BJ (cell line): ENCODE measurements around the gene UBASH3B. TPM values are rescaled to one million over a fixed set of nuclear protein-coding genes. Genes with fewer than 3 reads are reported as not detected.

Source experiments
- CTCF ChIA-PET: fragments of 350-600 bp; formaldehyde crosslinking; extraction: SDS; loops from one replicate; lab custom pipeline; 2021; ENCODE audit warnings: antibody characterized with exemption, inconsistent platforms; lab: Yijun Ruan, JAX
- POLR2A ChIA-PET: fragments of 300-600 bp; sonication (Branson Sonifier 250); formaldehyde crosslinking; extraction: SDS; loops from one replicate; lab custom pipeline; 2021; ENCODE audit warnings: antibody characterized with exemption; lab: Charles Lee
- DNase-seq: peaks from one replicate; pipeline ENCODE4 v3.0.0-alpha.2; 2011; ENCODE audit warnings: low read depth
- H3K27me3 ChIP-seq: 2 replicates; pipeline ENCODE4 v1.6.0; 2011; ENCODE audit warnings: low read length; ENCODE audit not compliant: control insufficient read depth, insufficient read depth
- H3K36me3 ChIP-seq: 2 replicates; pipeline ENCODE4 v1.5.1; 2011; ENCODE audit warnings: low read length; ENCODE audit not compliant: control insufficient read depth, insufficient read depth
- H3K4me3 ChIP-seq: 2 replicates; pipeline ENCODE4 v1.5.1; 2011; ENCODE audit warnings: low read depth, mild to moderate bottlenecking, control low read depth, low read length
- polyA plus RNA-seq: library from polyadenylated mRNA; depleted of rRNA; stranded (reverse); fragments of >200 nt; gene quantifications from 2 replicates; pipeline ENCODE4 v1.2.3, GENCODE V29; 2011
- TF ChIP-seq, protein P1 (sequence below): IDR thresholded peaks from 2 replicates; pipeline ENCODE4 v1.5.1; 2011; ENCODE audit warnings: low read depth, mild to moderate bottlenecking, control low read depth, inconsistent platforms, low read length, moderate library complexity; ENCODE audit not compliant: insufficient read depth

Gene UBASH3B
- polyA plus RNA-seq, 1 experiment, result 28.4 TPM

DNA sequence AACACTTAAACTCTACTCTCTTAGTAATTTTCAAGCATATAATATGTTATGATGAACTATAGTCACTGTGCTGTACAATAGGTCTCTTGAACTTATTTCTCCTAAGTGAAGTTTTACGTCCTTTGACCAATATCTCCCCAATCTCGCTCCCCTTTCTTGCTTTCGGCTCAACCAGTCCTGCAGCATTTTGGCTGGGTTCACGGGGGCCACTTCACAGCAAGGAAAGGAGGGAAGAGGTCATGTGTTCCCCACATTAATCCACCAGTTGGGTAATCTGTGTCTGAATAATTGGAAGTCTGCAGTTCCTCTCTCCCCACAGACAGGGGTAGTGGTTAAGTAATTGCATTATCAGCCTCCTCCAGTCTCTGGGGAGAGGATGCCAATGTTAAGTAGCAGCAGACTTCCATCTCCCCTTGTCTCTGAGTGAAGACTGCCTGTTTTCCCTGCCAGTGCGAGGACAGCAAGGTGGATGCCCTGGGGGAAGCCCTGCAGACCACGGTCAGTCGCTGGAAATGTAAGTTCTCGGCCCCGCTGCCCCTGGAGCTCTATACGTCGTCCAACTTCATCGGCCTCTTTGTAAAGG is 123.6 kb downstream of the UBASH3B start:
- no peak for DNase-seq
- TF ChIP-seq, protein P1, sequence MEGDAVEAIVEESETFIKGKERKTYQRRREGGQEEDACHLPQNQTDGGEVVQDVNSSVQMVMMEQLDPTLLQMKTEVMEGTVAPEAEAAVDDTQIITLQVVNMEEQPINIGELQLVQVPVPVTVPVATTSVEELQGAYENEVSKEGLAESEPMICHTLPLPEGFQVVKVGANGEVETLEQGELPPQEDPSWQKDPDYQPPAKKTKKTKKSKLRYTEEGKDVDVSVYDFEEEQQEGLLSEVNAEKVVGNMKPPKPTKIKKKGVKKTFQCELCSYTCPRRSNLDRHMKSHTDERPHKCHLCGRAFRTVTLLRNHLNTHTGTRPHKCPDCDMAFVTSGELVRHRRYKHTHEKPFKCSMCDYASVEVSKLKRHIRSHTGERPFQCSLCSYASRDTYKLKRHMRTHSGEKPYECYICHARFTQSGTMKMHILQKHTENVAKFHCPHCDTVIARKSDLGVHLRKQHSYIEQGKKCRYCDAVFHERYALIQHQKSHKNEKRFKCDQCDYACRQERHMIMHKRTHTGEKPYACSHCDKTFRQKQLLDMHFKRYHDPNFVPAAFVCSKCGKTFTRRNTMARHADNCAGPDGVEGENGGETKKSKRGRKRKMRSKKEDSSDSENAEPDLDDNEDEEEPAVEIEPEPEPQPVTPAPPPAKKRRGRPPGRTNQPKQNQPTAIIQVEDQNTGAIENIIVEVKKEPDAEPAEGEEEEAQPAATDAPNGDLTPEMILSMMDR, result no peak
- ChIA-PET CTCF (interaction anchor here (0.8 to 9.7 kb wide), 6 partner anchors 8 to 152 kb away, joined by 3 to 124 read pairs (median 10); no protein-coding TSS in a partner anchor), POLR2A (no interaction called here)
- Histone ChIP-seq H3K36me3 (peaks cover 4% of the 10 kb centered on the region), H3K27me3 (no peaks in the 10 kb centered on the region), H3K4me3 (no peak overlapping the region)

DNA sequence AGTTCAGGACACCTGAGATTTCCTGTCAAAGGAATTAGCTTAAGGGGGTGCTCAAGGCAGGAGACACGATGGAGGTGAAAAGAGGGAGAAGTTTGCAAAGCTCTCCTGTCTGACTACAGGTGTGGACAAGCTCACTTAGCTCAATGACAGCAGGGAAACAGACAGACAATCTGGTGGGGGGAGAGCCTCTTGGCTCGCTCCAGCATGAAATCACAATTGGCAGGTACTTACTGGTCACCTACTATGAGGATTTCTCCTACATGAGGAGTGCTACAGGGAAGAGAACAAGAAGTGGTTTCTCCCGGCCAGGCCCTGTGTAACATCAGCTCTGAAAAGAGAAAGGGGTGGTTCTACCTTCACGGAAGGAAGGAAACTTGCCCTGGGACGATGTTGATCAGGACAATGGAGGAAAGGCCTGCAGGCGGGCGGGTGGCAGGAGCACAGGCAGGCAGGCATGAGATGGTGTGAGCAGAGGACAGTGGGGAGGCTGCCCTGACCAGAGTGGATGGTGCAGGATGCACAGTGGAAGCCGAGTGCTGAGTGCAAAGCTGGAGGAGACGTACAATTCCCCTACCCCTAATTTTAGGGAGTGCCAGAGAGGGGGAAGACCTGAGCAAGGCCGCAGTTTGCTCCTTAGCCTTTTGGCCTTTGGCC is 124.9 kb downstream of the UBASH3B start:
- TF ChIP-seq, protein P1, result no peak
- no peaks in the 10 kb centered on the region for H3K27me3 ChIP-seq
- no peak overlapping the region for H3K4me3 ChIP-seq
- ChIA-PET CTCF (interaction anchor here (0.6 to 9.7 kb wide), 24 partner anchors 9 to 157 kb away, joined by 3 to 124 read pairs (median 7); no protein-coding TSS in a partner anchor), POLR2A (no interaction called here)
- no peak for DNase-seq
- H3K36me3 ChIP-seq, result peaks cover 4% of the 10 kb centered on the region

DNA sequence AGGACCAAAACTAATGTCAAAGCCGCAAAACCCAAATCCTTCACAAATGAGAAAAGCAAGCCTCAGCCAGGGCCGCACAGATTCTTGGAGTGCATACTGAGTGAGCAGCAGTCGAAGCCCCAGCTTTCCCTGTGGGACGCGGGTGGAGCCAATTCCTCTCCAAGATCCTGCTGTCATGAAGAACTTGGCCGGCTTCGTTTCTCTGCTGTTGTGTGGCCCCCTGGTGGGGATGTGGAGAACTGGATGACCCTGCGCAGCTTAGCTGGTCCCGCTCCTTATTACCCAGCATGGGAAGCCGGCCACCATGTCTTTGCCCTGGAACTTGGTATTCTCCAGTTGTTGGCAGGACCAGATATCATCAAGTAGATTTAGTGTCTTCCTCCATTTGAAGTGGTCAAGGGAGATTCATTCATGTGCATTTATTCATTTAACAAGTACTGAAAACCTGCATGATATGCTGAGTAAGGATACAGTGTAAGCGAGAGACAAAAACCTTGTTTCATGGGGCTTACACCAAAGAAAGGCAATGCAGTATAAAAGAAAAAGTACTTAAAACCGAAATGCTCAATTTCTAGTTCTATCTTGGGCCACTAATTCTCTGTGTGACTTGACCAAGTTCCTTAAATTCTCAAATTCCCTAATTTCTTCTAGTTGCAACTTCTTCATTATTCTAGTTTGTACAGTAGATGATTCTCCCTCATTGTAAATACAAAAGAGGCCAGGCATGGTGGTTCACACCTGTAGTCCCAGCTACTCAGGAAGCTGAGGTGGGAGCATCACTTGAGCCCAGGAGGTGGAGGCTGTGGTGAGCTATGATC is 126.1 kb downstream of the UBASH3B start:
- POLR2A ChIA-PET, result interaction anchor here (0.6 kb wide), 1 partner anchor 280 kb away, joined by 3 read pairs; the partner anchor contains the start of gene HSPA8
- CTCF ChIA-PET, result interaction anchor here (0.5 to 9.7 kb wide), 45 partner anchors 10 to 239 kb away, joined by 3 to 124 read pairs (median 5); partner anchors contain the start of gene UBASH3B
- DNase-seq, result peak; percentile 49
- Histone ChIP-seq H3K4me3 (no peak overlapping the region), H3K27me3 (no peaks in the 10 kb centered on the region), H3K36me3 (peaks cover 4% of the 10 kb centered on the region)
- TF ChIP-seq, protein P1, result peak; percentile 95

DNA sequence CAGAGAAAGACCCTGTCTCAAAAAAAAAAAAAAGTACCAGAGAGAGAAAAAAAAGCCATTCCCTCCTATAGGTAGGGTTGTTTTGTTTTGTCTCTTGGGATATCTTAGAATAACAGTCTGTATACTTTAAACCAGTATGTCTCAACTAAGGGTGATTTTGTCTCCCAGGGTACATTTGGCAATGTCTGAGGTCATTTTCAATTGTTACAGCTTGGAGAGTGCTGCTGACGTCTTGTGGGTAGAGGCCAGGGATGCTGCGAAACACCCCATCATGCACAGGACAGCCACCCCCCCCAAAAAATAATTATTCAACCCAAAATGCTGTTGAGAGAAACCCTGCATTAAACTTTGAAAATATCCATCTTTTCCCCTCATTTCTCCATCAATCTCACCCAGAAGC is 126.7 kb downstream of the UBASH3B start:
- ChIA-PET POLR2A (no interaction called here), CTCF (interaction anchor here (0.7 to 9.7 kb wide), 17 partner anchors 9 to 239 kb away, joined by 3 to 124 read pairs (median 8); partner anchors contain the start of gene UBASH3B)
- H3K36me3 ChIP-seq, result peaks cover 4% of the 10 kb centered on the region
- H3K4me3 ChIP-seq, result no peak overlapping the region
- TF ChIP-seq, protein P1, result no peak
- DNase-seq, result no peak
- H3K27me3 ChIP-seq, result no peaks in the 10 kb centered on the region
